ENCODE results near the gene SIGLEC8. TPM values are rescaled to one million over a fixed set of nuclear protein-coding genes. Genes with fewer than 3 reads are reported as not detected.
"Not testable (repeated sequence)": the region's sequence is repeated elsewhere in the genome, so short reads cannot be mapped to it uniquely, and the experiment has no call there.

SIGLEC8 gene
- total RNA-seq, 1 donor from 2014 or later = 0.08 TPM

DNA sequence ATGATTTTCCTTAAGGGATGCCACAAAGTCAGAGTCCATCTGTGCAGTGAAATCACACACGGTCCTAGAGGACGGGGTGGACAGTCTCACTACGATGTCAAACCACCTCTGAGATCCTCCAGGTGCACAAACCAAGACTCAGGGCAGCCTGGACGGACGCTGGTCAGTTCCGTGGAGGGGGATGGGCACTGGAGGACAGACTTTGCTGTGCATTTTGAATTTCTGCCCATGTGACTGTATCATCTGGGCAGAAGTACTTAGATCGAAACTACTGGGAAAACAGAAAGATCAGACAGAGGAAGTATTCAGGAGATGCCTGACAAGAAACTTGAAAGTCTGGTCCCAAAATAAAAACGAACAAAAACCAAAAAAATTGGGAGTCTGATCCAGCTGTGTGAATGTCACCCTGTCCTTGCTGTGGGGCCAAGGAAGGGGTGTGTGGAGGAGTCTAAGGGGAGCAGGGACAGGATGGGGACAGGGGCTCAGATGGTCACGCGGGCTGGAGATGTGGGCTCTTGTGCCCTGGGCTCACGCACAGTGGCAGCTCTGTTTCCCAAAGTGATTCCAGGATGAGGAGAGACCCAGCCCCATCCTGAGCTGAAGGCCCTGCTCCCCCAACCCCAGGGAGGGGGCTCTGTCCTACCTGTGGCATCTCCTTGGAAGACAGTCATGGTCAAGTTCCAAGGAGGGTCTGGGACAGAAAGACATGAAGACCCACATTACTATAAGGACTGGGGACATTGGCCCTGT lies 1.5 kb downstream of the SIGLEC8 start:
- intact Hi-C loops (cut with DNase I) = no loop called here
- no peak for ATAC-seq
- no peak for DNase-seq (ENCODE audit: missing footprints)

DNA sequence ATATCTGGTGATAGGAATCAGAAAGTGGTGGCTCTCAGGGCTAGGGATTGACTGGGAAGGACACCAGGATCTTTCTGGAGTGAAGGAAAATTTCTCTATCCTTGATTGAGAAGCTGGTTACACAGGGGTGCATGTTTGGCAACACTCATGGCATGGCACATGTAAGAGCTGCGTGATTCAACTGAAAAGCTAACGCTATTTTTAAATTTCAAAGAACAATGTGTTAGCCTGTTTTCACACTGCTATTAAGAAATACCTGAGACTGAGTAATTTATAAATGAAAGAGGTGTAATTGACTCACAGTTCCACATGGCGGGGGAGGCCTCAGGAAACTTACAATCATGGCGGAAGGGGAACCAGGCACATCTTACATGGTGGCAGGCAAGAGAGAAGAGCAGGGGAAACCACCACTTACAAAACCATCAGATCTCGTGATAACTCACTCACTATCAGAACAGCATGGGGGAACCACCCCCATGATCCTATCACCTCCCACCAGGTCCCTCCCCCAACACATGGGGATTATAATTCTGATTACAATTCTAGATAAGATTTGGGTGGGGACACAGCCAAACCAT lies 7.4 kb downstream of the SIGLEC8 start:
- DNase-seq (ENCODE audit: missing footprints) (no peak), ATAC-seq (no peak)
- intact Hi-C loops (cut with DNase I) = no loop called here

DNA sequence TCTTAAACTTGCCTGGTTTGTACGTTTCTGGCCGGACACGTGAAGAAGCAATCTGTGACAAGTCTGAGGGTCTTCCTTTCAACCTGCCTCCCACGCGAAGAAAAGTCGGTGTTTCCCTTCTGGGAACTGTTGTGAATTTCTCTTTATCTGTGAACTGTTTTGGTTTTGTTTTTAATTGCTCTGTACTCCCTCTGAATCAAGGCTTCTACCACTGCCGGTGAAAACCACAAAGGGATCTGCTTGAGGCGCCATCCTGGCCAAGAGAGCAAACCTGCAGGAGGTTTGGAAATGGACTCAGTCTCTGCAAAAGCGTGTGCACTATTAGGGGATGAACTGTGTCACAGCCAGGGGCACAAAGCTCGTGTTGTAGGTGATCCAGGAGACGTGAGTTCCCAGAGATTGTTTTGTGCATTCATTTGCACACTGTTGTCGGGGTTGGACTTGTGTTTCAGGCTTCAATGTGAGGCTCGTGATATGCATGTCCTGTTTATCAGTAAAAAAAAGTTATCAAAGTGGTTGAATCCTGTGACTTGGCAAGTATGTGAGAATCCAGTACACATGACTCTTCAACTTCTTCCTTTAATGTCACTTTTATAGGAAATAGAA lies 9.7 kb downstream of the SIGLEC8 start:
- intact Hi-C loops (cut with DNase I) = no loop called here
- ATAC-seq = no peak
- no peak for DNase-seq (ENCODE audit: missing footprints)

DNA sequence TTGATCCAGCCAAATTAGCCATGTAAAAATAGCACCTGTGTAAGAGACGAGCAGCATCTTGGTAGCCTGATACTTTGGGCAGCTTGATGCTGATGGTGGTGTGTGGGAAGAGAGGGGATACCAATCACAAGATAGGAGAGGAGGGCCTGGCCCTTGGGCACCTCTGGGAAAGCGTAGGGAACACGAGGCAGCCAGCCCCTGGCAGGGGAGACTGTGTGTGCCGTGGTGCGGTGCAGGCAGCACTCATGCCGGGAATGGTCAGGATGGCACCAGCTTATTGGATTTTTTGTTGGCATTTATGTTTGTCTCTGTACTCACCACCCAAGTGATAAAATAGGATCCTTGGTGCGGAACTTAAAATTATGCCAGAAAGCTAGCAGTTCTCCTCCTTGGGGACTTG lies 10.2 kb downstream of the SIGLEC8 start:
- no peak for ATAC-seq
- DNase-seq (ENCODE audit: missing footprints) = no peak
- intact Hi-C loops (cut with DNase I) = no loop called here

DNA sequence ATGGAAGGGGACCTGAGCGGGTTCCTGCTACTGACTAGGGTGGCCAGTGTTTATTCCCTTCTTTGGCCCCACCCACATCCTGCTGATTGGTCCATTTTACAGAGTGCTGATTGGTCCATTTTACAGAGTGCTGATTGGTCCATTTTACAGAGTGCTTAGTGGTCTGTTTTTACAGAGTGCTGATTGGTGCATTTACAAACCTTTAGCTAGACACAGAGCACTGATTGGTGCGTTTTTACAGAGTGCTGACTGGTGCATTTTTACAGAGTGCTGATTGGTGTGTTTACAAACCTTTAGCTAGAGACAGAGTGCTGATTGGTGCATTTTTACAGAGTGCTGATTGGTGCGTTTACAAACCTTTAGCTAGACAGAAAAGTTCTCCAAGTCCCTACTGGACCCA lies 10.7 kb downstream of the SIGLEC8 start:
- DNase-seq (ENCODE audit: missing footprints); intact Hi-C loops (cut with DNase I); ATAC-seq: not testable (repeated sequence)

GRCh38 chr19:51441410-51442390 lies 16.6 kb downstream of the SIGLEC8 start:
- no peak for DNase-seq (ENCODE audit: missing footprints)
- no peak for ATAC-seq
- intact Hi-C loops (cut with DNase I) = no loop called here

DNA sequence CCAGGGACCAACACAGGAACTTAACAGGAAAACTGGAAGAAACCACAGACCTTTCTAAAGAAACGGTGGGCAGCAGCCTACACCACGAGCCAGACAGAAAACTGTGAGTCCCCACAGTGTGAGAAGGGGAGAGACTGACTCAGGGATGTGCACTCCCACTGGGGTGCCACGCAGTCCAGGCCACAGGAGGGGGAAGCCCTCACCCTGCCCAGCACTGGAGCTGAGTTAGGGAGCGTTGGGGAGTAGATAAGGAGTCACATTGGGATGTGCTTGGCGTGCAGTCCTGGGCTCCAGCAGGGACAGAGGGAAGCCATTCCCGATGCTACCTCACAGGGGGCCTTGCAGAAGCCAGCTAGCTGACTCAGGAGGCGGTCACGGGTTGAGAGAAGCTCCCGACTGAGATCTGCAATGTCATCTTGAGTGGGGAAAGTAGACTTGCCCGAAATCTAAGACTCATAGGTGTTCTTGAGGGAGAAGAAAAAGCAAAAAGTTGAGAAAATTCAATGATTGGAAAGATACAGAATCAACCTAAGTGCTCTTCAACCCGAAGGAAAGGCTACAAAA lies 17.3 kb downstream of the SIGLEC8 start:
- ATAC-seq (no peak), DNase-seq (ENCODE audit: missing footprints) (no peak)
- intact Hi-C loops (cut with DNase I) = no loop called here

GRCh38 chr19:51440052-51440451 lies 18.2 kb downstream of the SIGLEC8 start:
- intact Hi-C loops (cut with DNase I) = no loop called here
- DNase-seq (ENCODE audit: missing footprints) = no peak
- ATAC-seq = no peak

GRCh38 chr19:51439021-51439465 lies 19.2 kb downstream of the SIGLEC8 start:
- ATAC-seq (no peak), DNase-seq (ENCODE audit: missing footprints) (no peak)
- intact Hi-C loops (cut with DNase I) = loop anchor here (2.0 kb wide), 1 partner anchor 100 kb away; no protein-coding TSS in a partner anchor

DNA sequence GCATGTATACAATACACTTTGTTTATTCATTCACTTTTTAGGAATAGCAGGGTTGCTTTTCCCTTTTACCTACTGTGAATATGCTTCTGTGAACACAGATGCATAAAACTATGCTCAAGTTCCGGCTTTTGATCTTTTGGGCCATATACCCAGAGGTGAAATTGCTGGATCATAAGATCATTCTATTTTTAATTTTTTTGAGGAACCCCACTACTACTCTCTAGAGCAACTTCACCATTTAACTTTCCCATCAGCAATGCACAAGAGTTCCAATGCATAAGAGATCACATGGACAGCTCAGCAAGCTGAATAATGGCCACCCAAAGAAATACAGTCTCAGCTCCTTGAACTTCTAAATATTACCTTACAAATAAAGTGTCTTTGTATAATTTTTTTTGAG lies 23.8 kb downstream of the SIGLEC8 start:
- DNase-seq (ENCODE audit: missing footprints) (no peak), ATAC-seq (no peak)
- intact Hi-C loops (cut with DNase I) = no loop called here

DNA sequence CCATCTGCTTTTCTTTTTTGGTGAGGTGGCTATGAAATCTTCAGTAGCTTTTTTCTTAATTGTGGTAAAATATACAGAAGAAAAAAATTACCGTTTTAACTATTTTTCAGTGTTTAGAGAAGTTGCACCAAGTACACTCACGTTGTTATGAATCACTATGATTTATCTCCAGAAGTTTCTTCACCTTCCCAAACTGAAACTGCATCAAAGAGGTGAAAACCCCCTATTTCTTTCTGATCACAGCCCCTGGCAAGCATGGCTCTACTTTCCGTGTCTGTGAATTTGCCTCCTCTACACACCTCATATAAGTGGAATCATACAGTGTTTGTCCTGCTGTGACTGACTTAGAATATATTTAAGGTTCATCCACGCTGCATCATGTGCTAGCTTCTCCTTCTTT lies 25.2 kb downstream of the SIGLEC8 start:
- DNase-seq (ENCODE audit: missing footprints) (no peak), ATAC-seq (no peak)
- intact Hi-C loops (cut with DNase I) = no loop called here

- intact Hi-C loops (cut with DNase I) = no loop called here
- ATAC-seq (no peak), DNase-seq (ENCODE audit: missing footprints) (no peak)
These were observed 27.1 kb downstream of the SIGLEC8 start for GRCh38 chr19:51431124-51431523.

DNA sequence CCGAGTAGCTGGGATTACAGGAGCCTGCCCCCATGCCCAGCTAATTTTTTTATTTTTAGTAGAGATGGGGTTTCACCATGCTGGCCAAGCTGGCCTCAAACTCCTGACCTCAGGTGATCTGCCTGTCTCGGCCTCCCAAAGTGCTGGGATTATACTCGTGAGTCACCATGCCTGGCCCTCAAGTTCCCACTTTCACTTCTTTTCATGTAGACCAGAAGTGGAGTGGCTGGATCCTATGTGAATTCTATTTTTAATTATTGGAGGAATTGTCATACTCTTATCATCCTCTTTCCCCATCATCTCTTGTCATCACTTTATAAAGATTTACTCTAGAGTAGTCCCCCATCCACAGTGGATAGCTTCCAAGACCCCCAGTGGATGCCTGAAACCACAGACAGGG lies 28.0 kb downstream of the SIGLEC8 start:
- no peak for ATAC-seq
- intact Hi-C loops (cut with DNase I) = no loop called here
- DNase-seq (ENCODE audit: missing footprints) = no peak

- intact Hi-C loops (cut with DNase I) = no loop called here
- ATAC-seq (no peak), DNase-seq (ENCODE audit: missing footprints) (peak; percentile 74)
These were observed 31.1 kb downstream of the SIGLEC8 start for GRCh38 chr19:51427201-51427600.

DNA sequence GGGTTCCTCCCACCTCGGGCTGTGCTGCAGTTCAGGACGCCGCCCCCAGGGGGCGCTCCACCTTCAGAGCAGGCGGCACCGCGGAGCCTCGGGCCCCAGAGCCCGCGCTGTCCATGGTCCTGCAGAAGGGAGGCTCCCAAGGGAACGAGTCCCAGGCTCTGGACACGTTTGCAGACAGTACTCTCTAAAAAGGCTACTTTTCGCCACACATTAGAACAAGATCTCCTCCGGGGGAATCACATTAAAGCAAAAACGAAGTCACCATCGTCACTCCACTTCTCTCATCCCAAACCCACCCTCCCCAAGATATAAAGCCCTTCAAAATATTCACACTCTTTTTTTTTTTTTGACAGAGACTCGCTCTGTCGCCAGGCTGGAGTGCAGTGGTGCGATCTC lies 36.2 kb downstream of the SIGLEC8 start:
- intact Hi-C loops (cut with DNase I) = no loop called here
- ATAC-seq = peak; percentile 70
- DNase-seq (ENCODE audit: missing footprints) = peak; percentile 95

- intact Hi-C loops (cut with DNase I) = no loop called here
- no peak for DNase-seq (ENCODE audit: missing footprints)
- no peak for ATAC-seq
These were observed 36.8 kb downstream of the SIGLEC8 start for GRCh38 chr19:51421229-51422052.

DNA sequence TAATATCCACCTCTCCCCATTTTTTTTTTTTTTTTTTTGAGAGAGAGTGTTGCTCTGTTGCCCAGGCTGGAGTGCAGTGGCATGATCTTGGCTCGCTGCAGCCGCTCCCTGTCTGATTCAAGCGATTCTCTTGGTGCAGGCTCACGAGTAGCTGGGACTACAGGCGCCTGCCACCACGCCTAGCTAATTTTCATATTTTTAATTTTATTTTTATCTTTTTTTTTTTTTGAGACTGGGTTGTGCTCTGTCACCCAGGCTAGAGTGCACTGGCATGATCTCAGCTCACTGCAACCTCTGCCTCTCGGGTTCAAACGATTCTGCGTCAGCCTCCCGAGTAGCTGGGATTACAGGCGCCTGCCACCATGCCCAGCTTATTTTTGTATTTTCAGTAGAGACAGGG lies 37.7 kb downstream of the SIGLEC8 start:
- ATAC-seq; DNase-seq (ENCODE audit: missing footprints); intact Hi-C loops (cut with DNase I): not testable (repeated sequence)

GRCh38 chr19:51418707-51419106 lies 39.5 kb downstream of the SIGLEC8 start:
- no peak for DNase-seq (ENCODE audit: missing footprints)
- no peak for ATAC-seq

More at GRCh38 chr19:51418707-51419106, 39.5 kb downstream of the SIGLEC8 start:
- intact Hi-C loops (cut with DNase I) = no loop called here

Data from Right ventricle myocardium inferior (tissue), 1 donor.